Duodenal mucosa (tissue), 2 donors: ENCODE measurements around the gene RGCC.
A peak's percentile ranks its signal among the peaks of the same experiment; 100 is the strongest.
"Not testable (repeated sequence)": the region's sequence is repeated elsewhere in the genome, so short reads cannot be mapped to it uniquely, and the experiment has no call there.

Experiments
- H3K27ac ChIP-seq: one replicate; pipeline ENCODE4 v1.7.0; 2013; ENCODE audit warnings: low read depth, low read length
- H3K27me3 ChIP-seq, 2 donors: one replicate each; pipeline ENCODE4 v1.7.0; 2013; ENCODE audit warnings: low read length in 2 of 2, control low read depth in 1 of 2; ENCODE audit not compliant: insufficient read depth in 2 of 2, control insufficient read depth in 1 of 2
- H3K36me3 ChIP-seq, 2 donors: one replicate each; pipeline ENCODE4 v1.7.0; 2013; ENCODE audit warnings: low read length in 2 of 2, control low read depth in 1 of 2; ENCODE audit not compliant: insufficient read depth in 2 of 2, control insufficient read depth in 1 of 2
- H3K4me1 ChIP-seq, 2 donors: one replicate each; pipeline ENCODE4 v1.7.0; 2013; ENCODE audit warnings: low read length in 2 of 2, control low read depth in 1 of 2; ENCODE audit not compliant: insufficient read depth in 2 of 2, control insufficient read depth in 1 of 2
- H3K4me3 ChIP-seq, 2 donors: one replicate each; pipeline ENCODE4 v1.7.0; 2013; ENCODE audit warnings: low read length in 2 of 2, low read depth in 1 of 2
- H3K9ac ChIP-seq, 2 donors: one replicate each; pipeline ENCODE4 v1.7.0; 2013; ENCODE audit warnings: low read length in 2 of 2, low read depth in 1 of 2
- H3K9me3 ChIP-seq, 2 donors: one replicate each; pipeline ENCODE4 v1.7.0; 2013; ENCODE audit warnings: low read length in 2 of 2, control low read depth in 1 of 2; ENCODE audit not compliant: control insufficient read depth in 1 of 2

RGCC gene

GRCh38 chr13:41419206-41419605 lies 38.1 kb upstream of the RGCC start:
- no peak overlapping the region for H3K9ac ChIP-seq
- H3K9me3 ChIP-seq: no peaks in the 10 kb centered on the region
- no peaks in the 10 kb centered on the region for H3K27me3 ChIP-seq
- no peaks in the 10 kb centered on the region for H3K4me1 ChIP-seq
- H3K27ac ChIP-seq: no peak overlapping the region
- no peak overlapping the region for H3K4me3 ChIP-seq
- H3K36me3 ChIP-seq: no peaks in the 10 kb centered on the region

GRCh38 chr13:41420146-41420545 lies 37.2 kb upstream of the RGCC start:
- H3K9ac ChIP-seq: no peak overlapping the region
- no peak overlapping the region for H3K27ac ChIP-seq
- no peaks in the 10 kb centered on the region for H3K9me3 ChIP-seq
- no peak overlapping the region for H3K4me3 ChIP-seq
- H3K27me3 ChIP-seq: no peaks in the 10 kb centered on the region
- no peaks in the 10 kb centered on the region for H3K4me1 ChIP-seq
- no peaks in the 10 kb centered on the region for H3K36me3 ChIP-seq

GRCh38 chr13:41421330-41421729 lies 36.0 kb upstream of the RGCC start:
- H3K36me3 ChIP-seq, H3K4me3 ChIP-seq, H3K27me3 ChIP-seq, H3K4me1 ChIP-seq, H3K27ac ChIP-seq, H3K9me3 ChIP-seq, H3K9ac ChIP-seq: not testable (repeated sequence)

- H3K9me3 ChIP-seq, H3K36me3 ChIP-seq, H3K27me3 ChIP-seq, H3K4me1 ChIP-seq, H3K9ac ChIP-seq, H3K27ac ChIP-seq, H3K4me3 ChIP-seq: not testable (repeated sequence)
Observed at GRCh38 chr13:41421983-41422382, 35.4 kb upstream of the RGCC start.

GRCh38 chr13:41423259-41423658 lies 34.1 kb upstream of the RGCC start:
- H3K27me3 ChIP-seq, H3K9ac ChIP-seq, H3K36me3 ChIP-seq, H3K9me3 ChIP-seq, H3K4me1 ChIP-seq, H3K27ac ChIP-seq, H3K4me3 ChIP-seq: not testable (repeated sequence)

GRCh38 chr13:41424675-41425074 lies 32.7 kb upstream of the RGCC start:
- not testable (repeated sequence) for H3K4me1 ChIP-seq, H3K27me3 ChIP-seq, H3K4me3 ChIP-seq, H3K36me3 ChIP-seq, H3K27ac ChIP-seq, H3K9me3 ChIP-seq, H3K9ac ChIP-seq

- Histone ChIP-seq H3K4me1 (no peaks in the 10 kb centered on the region), H3K27me3 (no peaks in the 10 kb centered on the region), H3K9me3 (no peaks in the 10 kb centered on the region), H3K9ac (no peak overlapping the region), H3K4me3 (no peak overlapping the region), H3K27ac (no peak overlapping the region), H3K36me3 (no peaks in the 10 kb centered on the region)
Observed at GRCh38 chr13:41426047-41426446, 31.3 kb upstream of the RGCC start.

GRCh38 chr13:41427666-41428065 lies 29.7 kb upstream of the RGCC start:
- no peaks in the 10 kb centered on the region for H3K9me3 ChIP-seq
- no peak overlapping the region for H3K9ac ChIP-seq
- H3K27me3 ChIP-seq: no peaks in the 10 kb centered on the region
- no peak overlapping the region for H3K27ac ChIP-seq
- no peaks in the 10 kb centered on the region for H3K4me1 ChIP-seq
- no peaks in the 10 kb centered on the region for H3K36me3 ChIP-seq
- H3K4me3 ChIP-seq: peak overlapping the region in 1 of 2 donors; percentile 21

- Histone ChIP-seq H3K36me3 (no peaks in the 10 kb centered on the region), H3K27me3 (no peaks in the 10 kb centered on the region), H3K4me1 (no peaks in the 10 kb centered on the region), H3K9me3 (no peaks in the 10 kb centered on the region), H3K9ac (no peak overlapping the region), H3K4me3 (no peak overlapping the region), H3K27ac (no peak overlapping the region)
Observed at GRCh38 chr13:41428155-41428554, 29.2 kb upstream of the RGCC start.

- not testable (repeated sequence) for H3K9me3 ChIP-seq, H3K4me1 ChIP-seq, H3K36me3 ChIP-seq, H3K27ac ChIP-seq, H3K4me3 ChIP-seq, H3K27me3 ChIP-seq, H3K9ac ChIP-seq
Observed at GRCh38 chr13:41434030-41434429, 23.3 kb upstream of the RGCC start.

GRCh38 chr13:41434831-41435520 lies 22.4 kb upstream of the RGCC start:
- H3K9me3 ChIP-seq: no peaks in the 10 kb centered on the region
- no peaks in the 10 kb centered on the region for H3K27me3 ChIP-seq
- H3K9ac ChIP-seq: no peak overlapping the region
- H3K4me1 ChIP-seq: no peaks in the 10 kb centered on the region
- H3K4me3 ChIP-seq: no peak overlapping the region
- H3K27ac ChIP-seq: no peak overlapping the region
- H3K36me3 ChIP-seq: no peaks in the 10 kb centered on the region
